ENCODE measurements around the gene SNN.

SNN gene

GRCh38 chr16:11627822-11628457 is 40.3 kb upstream of the SNN start:
- Histone ChIP-seq H3K27me3 (ENCODE audit: insufficient read depth, low read depth, severe bottlenecking) (no peaks in the 10 kb centered on the region), H3K9me3 (ENCODE audit: severe bottlenecking) (no peaks in the 10 kb centered on the region), H3K27ac (no peak overlapping the region), H3K4me3 (ENCODE audit: low read depth, low read length) (no peak overlapping the region), H3K36me3 (no peaks in the 10 kb centered on the region)
- no peak for TF ChIP-seq CTCF (IDR thresholded peaks at IDR 0.05; ENCODE audit: low read depth, low read length)
- DNase-seq, result no peak

- TF ChIP-seq CTCF (IDR thresholded peaks at IDR 0.05; ENCODE audit: low read depth, low read length), result no peak
- Histone ChIP-seq H3K27ac (no peak overlapping the region), H3K36me3 (no peaks in the 10 kb centered on the region), H3K4me3 (ENCODE audit: low read depth, low read length) (no peak overlapping the region), H3K27me3 (ENCODE audit: insufficient read depth, low read depth, severe bottlenecking) (no peaks in the 10 kb centered on the region), H3K9me3 (ENCODE audit: severe bottlenecking) (no peaks in the 10 kb centered on the region)
- DNase-seq, result no peak
Observed at GRCh38 chr16:11629071-11630030, 38.9 kb upstream of the SNN start.

- Histone ChIP-seq H3K9me3 (ENCODE audit: severe bottlenecking) (no peaks in the 10 kb centered on the region), H3K27ac (no peak overlapping the region), H3K36me3 (no peaks in the 10 kb centered on the region), H3K4me3 (ENCODE audit: low read depth, low read length) (no peak overlapping the region), H3K27me3 (ENCODE audit: insufficient read depth, low read depth, severe bottlenecking) (no peaks in the 10 kb centered on the region)
- no peak for DNase-seq
- no peak for TF ChIP-seq CTCF (IDR thresholded peaks at IDR 0.05; ENCODE audit: low read depth, low read length)
Observed at GRCh38 chr16:11630046-11630767, 38.0 kb upstream of the SNN start.

- TF ChIP-seq CTCF (IDR thresholded peaks at IDR 0.05; ENCODE audit: low read depth, low read length), result no peak
- no peaks in the 10 kb centered on the region for H3K9me3 ChIP-seq (ENCODE audit: severe bottlenecking)
- no peak overlapping the region for H3K4me3 ChIP-seq (ENCODE audit: low read depth, low read length)
- H3K27me3 ChIP-seq (ENCODE audit: insufficient read depth, low read depth, severe bottlenecking), result no peaks in the 10 kb centered on the region
- no peak for DNase-seq
- no peaks in the 10 kb centered on the region for H3K36me3 ChIP-seq
- no peak overlapping the region for H3K27ac ChIP-seq
Observed at GRCh38 chr16:11630768-11631056, 37.5 kb upstream of the SNN start.

DNA sequence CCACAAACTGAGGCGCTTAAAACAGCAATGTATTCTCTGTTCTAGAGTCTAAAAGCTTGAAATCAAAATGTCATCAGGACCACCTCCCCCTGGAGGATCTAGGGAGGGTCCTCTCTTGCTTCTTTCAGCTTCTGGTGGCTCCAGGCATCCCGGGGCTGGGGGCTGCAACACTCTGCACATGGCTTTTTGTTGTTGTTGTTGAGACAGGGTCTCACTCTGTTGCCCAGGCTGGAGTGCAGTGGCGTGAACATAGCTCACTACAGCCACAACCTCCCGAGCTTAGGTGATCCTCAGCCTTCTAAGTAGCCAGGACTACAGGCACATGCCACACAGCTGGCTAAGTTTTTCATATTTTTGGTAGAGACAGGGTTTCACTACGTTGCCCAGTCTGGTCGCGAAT is 37.0 kb upstream of the SNN start:
- DNase-seq, result no peak
- H3K27ac ChIP-seq, result no peak overlapping the region
- no peaks in the 10 kb centered on the region for H3K36me3 ChIP-seq
- H3K9me3 ChIP-seq (ENCODE audit: severe bottlenecking), result no peaks in the 10 kb centered on the region
- H3K27me3 ChIP-seq (ENCODE audit: insufficient read depth, low read depth, severe bottlenecking), result no peaks in the 10 kb centered on the region
- H3K4me3 ChIP-seq (ENCODE audit: low read depth, low read length), result no peak overlapping the region
- no peak for TF ChIP-seq CTCF (IDR thresholded peaks at IDR 0.05; ENCODE audit: low read depth, low read length)
